Measurements from ENCODE around the gene TCF12.

Gene TCF12

GRCh38 chr15:57253082-57253481 lies 334.6 kb downstream of the TCF12 start:
- DNase-seq (ENCODE audit: low spot score): no peak

GRCh38 chr15:57253500-57253899 lies 335.1 kb downstream of the TCF12 start:
- DNase-seq (ENCODE audit: low spot score): no peak

GRCh38 chr15:57255751-57256341 lies 337.4 kb downstream of the TCF12 start:
- no peak for DNase-seq (ENCODE audit: low spot score)

- no peak for DNase-seq (ENCODE audit: low spot score)
Observed at GRCh38 chr15:57256939-57257338, 338.5 kb downstream of the TCF12 start.

- DNase-seq (ENCODE audit: low spot score): no peak
Observed at GRCh38 chr15:57259568-57260040, 341.2 kb downstream of the TCF12 start.

GRCh38 chr15:57263520-57263919 lies 345.1 kb downstream of the TCF12 start:
- no peak for DNase-seq (ENCODE audit: low spot score)

- peak; percentile 32 for DNase-seq (ENCODE audit: low spot score)
Observed at GRCh38 chr15:57272771-57273357, 354.4 kb downstream of the TCF12 start.

- DNase-seq (ENCODE audit: low spot score): no peak
Observed at GRCh38 chr15:57273402-57273801, 355.0 kb downstream of the TCF12 start.

GRCh38 chr15:57278439-57278838 lies 360.0 kb downstream of the TCF12 start:
- no peak for DNase-seq (ENCODE audit: low spot score)

GRCh38 chr15:57280464-57280863 lies 362.0 kb downstream of the TCF12 start:
- no peak for DNase-seq (ENCODE audit: low spot score)

GRCh38 chr15:57281321-57281720 lies 362.9 kb downstream of the TCF12 start:
- no peak for DNase-seq (ENCODE audit: low spot score)

- no peak for DNase-seq (ENCODE audit: low spot score)
Observed at GRCh38 chr15:57282686-57283085, 364.2 kb downstream of the TCF12 start.

GRCh38 chr15:57283774-57284503 lies 365.5 kb downstream of the TCF12 start:
- DNase-seq (ENCODE audit: low spot score): no peak

- DNase-seq (ENCODE audit: low spot score): no peak
Observed at GRCh38 chr15:57284535-57284934, 366.1 kb downstream of the TCF12 start.

GRCh38 chr15:57285386-57285785 lies 366.9 kb downstream of the TCF12 start:
- DNase-seq (ENCODE audit: low spot score): no peak

GRCh38 chr15:57286446-57287122 lies 368.1 kb downstream of the TCF12 start:
- DNase-seq (ENCODE audit: low spot score): no peak

- no peak for DNase-seq (ENCODE audit: low spot score)
Observed at GRCh38 chr15:57287123-57287521, 368.7 kb downstream of the TCF12 start.

- no peak for DNase-seq (ENCODE audit: low spot score)
Observed at GRCh38 chr15:57288926-57289580, 370.6 kb downstream of the TCF12 start.

GRCh38 chr15:57290187-57290586 lies 371.7 kb downstream of the TCF12 start:
- DNase-seq (ENCODE audit: low spot score): no peak

- no peak for DNase-seq (ENCODE audit: low spot score)
Observed at GRCh38 chr15:57290826-57291225, 372.4 kb downstream of the TCF12 start.

GRCh38 chr15:57296473-57297162 lies 378.2 kb downstream of the TCF12 start:
- no peak for DNase-seq (ENCODE audit: low spot score)

- no peak for DNase-seq (ENCODE audit: low spot score)
Observed at GRCh38 chr15:57297163-57297593, 378.7 kb downstream of the TCF12 start.
